RCC 7860 (cell line): ENCODE results near the gene GDF11.
"Not testable (repeated sequence)": the region's sequence is repeated elsewhere in the genome, so short reads cannot be mapped to it uniquely, and the experiment has no call there.

ENCODE experiments used
- DNase-seq: peaks from one replicate; pipeline ENCODE4 v3.0.0-alpha.2; 2015; ENCODE audit warnings: low spot score
- FAIRE-seq: peaks from 2 replicates; lab custom pipeline; 2012; peaks lifted over from hg19 to GRCh38; lab: Jason Lieb, UNC

Gene GDF11

GRCh38 chr12:55737581-55738122 lies 5.3 kb upstream of the GDF11 start:
- DNase-seq (no peak), FAIRE-seq (no peak)

GRCh38 chr12:55738123-55739024 lies 4.5 kb upstream of the GDF11 start:
- DNase-seq: peak; percentile 54
- FAIRE-seq: peak; percentile 76

- DNase-seq: no peak
- no peak for FAIRE-seq
Observed at GRCh38 chr12:55739025-55739378, 3.9 kb upstream of the GDF11 start.

- FAIRE-seq: no peak
- no peak for DNase-seq
Observed at GRCh38 chr12:55741931-55742680, 816 bp upstream of the GDF11 start.

- DNase-seq: peak; percentile 49
Observed at GRCh38 chr12:55743406-55744339, 751 bp downstream of the GDF11 start.

GRCh38 chr12:55744340-55745030 lies 1.6 kb downstream of the GDF11 start:
- no peak for DNase-seq
- no peak for FAIRE-seq

More at GRCh38 chr12:55743406-55744339, 751 bp downstream of the GDF11 start:
- no peak for FAIRE-seq

- DNase-seq (no peak), FAIRE-seq (no peak)
Observed at GRCh38 chr12:55745361-55746173, 2.6 kb downstream of the GDF11 start.

GRCh38 chr12:55746174-55746912 lies 3.4 kb downstream of the GDF11 start:
- DNase-seq (no peak), FAIRE-seq (no peak)

- no peak for DNase-seq
- FAIRE-seq: no peak
Observed at GRCh38 chr12:55746913-55747231, 4.0 kb downstream of the GDF11 start.

GRCh38 chr12:55748230-55748993 lies 5.5 kb downstream of the GDF11 start:
- FAIRE-seq: no peak
- DNase-seq: no peak

GRCh38 chr12:55755246-55755645 lies 12.3 kb downstream of the GDF11 start:
- no peak for FAIRE-seq
- DNase-seq: no peak

- FAIRE-seq (no peak), DNase-seq (no peak)
Observed at GRCh38 chr12:55757701-55758100, 14.8 kb downstream of the GDF11 start.

GRCh38 chr12:55758575-55758974 lies 15.7 kb downstream of the GDF11 start:
- not testable (repeated sequence) for FAIRE-seq, DNase-seq

- DNase-seq (no peak), FAIRE-seq (no peak)
Observed at GRCh38 chr12:55760663-55761062, 17.7 kb downstream of the GDF11 start.

GRCh38 chr12:55762646-55763045 lies 19.7 kb downstream of the GDF11 start:
- FAIRE-seq: no peak
- no peak for DNase-seq

GRCh38 chr12:55765736-55766290 lies 22.9 kb downstream of the GDF11 start:
- FAIRE-seq (no peak), DNase-seq (no peak)

- DNase-seq (no peak), FAIRE-seq (no peak)
Observed at GRCh38 chr12:55767156-55767555, 24.2 kb downstream of the GDF11 start.

- no peak for FAIRE-seq
- no peak for DNase-seq
Observed at GRCh38 chr12:55771736-55772135, 28.8 kb downstream of the GDF11 start.
